RKO (cell line): ENCODE results near the gene CCDC134.

Source experiments
- DNase-seq: peaks from one replicate; pipeline ENCODE4 v3.0.0-alpha.2; 2016; ENCODE audit warnings: low spot score

Gene CCDC134

DNA sequence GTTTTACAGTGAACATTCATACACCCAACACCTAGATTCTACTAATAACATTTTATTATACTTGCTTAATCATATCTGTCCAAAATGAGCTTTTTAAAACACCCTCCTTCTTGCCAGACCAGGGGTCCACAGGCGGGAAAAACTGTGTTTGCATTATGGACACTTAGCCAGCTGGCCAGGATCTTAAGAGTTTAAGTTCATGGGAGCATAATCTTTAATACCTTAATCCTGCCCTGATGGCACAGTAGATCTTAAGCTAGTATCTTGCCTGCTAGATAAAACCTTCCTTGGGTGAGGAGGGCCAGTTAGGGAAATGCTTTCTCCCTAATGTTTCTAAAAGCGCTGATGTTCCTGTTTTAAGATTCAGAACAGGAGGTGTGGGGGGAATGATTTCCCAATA is 13.1 kb upstream of the CCDC134 start:
- no peak for DNase-seq

DNA sequence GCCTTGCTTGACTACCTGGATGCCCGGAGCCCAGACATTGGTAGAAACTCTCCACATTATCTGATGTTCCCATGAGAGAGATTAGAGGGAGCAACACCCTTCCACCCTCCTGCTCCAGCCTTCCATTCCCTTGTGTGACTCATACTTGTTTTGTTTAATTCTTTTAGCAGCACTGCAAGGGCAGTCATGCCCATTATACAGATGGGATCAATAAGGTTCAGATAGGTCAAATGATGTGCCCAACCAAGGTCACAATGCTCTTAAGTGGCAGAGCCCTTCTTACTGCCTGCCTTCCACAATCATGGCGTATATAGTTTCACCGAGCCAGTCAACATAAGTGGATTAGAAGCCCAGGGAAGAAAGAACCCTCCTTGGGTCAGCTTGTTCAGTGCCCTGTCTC is 6.6 kb upstream of the CCDC134 start:
- no peak for DNase-seq

DNA sequence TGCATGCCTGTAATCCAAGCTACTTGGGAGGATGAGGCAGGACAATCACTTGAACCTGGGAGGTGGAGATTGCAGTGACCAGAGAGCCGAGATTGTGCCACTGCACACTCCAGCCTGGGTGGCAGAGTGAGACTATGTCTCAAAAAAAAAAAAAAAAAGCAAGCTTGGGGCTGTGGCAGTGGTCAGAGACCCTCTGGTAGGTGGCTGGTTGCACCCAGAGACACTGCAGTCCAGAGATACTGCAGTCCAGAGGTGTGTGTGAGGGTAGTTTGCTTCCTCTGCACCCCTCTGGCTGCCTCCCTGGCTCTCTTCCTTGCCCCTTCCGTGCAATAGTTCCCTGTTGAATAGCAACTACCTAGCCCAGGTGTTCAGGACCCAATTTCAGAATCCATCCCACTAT is 1.7 kb upstream of the CCDC134 start:
- no peak for DNase-seq

DNA sequence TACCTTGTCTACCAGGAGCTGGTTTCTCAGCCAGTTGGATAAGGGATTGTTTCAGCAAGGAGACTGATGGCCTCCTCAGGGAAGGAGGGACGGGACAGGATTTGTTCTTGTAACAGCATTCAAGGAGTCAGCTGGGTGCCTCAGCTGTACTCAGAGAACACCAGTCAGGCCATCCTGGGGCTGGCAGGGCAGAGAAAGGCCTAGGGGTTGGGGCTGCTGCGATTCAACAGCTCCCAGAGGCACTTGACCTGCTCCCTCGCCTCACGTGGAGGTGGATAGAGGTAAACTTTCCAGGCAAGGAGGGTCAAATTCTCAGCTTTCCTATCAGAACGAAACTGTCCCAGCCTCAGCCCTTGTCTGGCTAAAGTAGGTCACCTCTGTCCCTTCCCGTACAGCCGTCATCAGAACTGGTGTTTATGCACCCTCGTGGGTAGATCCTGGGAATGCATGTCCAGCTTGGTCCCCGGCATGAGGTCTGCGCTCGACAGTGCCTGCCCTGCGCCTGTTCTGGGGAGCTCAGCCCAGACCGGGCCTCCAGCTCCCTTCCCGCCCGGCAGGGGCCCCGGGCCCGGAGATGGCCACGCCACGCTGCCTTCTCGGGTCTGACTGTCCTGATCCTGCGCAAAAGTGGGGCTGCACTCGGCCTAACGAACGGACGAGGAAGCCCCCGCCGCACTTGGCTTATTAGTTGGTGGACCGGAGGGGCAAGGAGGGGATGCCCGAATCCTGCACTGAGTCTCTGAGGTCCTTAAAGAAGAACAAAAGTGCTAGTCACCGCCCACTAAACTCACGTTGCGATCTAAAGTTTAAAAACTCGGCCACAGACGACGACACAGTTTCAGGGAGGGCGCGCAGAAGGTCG is 762 bp upstream of the CCDC134 start:
- DNase-seq, result no peak

DNA sequence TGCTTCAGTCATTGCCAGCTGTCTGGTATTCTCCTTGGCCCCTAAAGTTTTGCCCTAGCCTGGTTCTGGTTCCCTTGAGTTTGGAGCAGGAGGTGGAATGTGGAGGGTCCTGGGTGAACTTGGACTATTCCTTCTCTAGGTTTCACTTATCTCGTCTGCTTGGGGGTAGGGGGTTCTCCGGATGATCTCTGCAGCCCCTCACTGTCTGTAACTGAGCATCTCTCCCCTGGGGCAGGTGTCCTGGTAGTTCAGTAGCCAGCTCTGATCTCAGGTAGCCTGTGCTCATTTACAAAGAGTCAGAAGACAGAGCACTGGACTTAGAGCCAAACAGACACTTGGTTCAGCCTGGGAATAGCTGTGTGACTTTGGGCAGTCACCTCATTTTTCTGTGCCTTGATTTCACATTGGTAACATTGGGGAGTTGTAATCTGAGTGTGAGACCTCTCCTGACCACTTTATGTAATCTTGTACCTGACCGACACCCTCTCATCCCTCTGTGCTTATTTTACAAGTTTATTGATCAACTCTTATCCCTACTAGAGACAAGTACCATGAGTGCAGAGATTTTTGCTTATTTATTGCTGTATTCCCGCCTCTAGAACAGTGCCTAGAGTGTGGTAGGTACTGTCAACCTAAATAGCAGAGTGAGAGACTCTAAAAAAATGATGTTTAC is 804 bp downstream of the CCDC134 start:
- DNase-seq, result no peak

DNA sequence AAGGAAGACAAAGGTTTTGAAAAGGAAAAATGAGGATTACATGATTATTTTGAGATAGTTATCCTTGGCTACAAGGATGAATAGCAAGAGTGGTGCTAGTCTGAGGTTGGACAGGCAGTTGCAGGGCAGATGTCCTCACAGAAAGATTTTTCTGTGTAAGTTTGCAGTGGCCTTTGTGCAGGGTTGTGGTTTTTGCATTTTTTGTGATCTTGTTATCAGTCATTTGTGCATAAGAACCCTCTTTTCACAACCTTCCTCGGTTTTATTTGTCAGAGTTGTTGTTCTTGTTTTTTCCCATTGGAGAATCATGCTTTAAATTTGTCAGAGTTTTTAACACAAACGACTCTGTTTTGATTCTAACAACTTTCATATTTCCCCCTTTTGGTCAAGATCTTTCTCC is 1.4 kb downstream of the CCDC134 start:
- DNase-seq, result no peak

DNA sequence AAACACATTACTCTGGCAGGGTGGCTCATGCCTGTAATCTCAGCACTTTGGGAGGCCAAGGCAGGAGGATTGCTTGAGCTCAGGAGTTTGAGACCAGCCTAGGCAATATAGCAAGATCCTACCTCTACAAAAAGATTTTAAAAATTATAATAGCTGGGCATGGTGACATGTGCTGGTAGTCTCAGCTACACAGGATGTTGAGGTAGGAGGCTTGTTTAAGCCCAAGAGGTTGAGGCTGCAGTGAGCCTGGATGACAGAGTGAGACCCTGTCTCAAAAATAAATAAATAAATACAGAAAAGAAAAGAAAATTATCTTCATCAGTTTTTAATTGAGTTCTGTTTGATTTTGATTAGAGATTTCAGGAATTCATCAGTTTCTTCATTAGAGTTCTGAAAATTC is 5.2 kb downstream of the CCDC134 start:
- no peak for DNase-seq

DNA sequence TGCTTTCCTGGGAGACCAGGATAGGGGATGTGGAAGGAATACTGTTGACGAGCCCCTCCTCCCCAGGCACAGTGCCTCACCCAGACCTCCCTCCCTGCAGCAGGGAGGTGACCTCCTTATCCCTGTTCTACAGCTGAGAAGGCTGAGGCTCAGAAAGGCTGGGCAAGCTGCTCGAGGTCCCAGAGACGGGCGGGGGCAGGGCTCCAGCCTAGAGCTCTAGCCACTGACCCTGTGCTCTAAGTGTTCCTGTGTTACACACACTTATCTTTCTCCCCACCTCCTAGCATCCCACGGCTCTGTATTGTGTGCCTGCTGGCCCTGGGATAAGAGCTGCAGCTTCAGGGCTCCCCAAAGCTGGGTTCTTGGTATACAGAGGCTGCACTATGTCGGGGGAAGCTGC is 7.9 kb downstream of the CCDC134 start:
- no peak for DNase-seq

DNA sequence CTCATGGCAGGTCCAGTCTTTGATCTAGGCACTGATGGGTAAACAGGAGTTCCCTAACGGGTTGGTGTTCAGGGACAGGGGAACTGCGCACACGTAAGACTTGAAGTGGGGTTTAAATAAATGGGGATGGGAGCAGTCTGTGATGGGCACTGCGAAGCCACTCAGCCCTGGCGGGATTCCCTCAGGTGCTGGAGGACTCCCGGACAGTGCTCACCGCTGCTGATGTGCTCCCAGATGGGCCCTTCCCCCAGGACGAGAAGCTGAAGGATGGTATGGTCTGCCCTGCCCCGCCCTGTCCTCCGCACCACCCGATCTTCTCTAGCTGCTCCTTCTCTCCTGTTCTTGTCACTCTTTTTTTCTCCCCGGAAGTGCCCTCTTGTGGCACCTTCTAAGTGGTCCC is 9.5 kb downstream of the CCDC134 start:
- no peak for DNase-seq

DNA sequence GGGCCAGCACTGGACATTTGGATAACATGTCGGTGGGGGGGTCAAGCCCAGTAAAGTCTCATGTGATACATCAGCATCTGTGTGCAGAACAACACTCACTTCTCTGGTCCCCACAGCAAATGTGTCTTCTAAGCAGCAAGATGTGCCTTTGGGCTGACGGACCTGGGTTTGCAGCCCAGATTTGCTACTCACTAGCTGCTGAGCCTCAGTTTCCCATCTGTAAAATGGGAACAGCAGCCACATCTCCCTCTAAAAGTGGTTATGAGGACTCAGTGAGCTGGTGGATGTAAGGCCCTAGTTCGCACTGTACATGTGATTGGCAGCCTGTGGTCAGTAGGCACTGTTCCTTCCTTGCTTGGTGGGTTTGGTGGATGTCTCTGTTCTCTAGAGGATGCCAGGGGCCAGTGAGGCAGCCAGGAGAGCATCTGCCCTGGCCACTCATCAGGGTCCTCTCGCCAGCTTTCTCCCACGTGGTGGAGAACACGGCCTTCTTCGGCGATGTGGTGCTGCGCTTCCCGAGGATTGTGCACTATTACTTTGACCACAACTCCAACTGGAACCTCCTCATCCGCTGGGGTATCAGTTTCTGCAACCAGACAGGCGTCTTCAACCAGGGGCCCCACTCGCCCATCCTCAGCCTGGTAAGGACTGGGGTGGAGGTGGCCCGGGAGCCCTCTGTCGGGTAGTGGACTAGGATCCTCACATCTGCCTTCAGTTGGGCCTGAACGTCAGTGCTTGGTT is 12.5 kb downstream of the CCDC134 start:
- DNase-seq, result no peak

DNA sequence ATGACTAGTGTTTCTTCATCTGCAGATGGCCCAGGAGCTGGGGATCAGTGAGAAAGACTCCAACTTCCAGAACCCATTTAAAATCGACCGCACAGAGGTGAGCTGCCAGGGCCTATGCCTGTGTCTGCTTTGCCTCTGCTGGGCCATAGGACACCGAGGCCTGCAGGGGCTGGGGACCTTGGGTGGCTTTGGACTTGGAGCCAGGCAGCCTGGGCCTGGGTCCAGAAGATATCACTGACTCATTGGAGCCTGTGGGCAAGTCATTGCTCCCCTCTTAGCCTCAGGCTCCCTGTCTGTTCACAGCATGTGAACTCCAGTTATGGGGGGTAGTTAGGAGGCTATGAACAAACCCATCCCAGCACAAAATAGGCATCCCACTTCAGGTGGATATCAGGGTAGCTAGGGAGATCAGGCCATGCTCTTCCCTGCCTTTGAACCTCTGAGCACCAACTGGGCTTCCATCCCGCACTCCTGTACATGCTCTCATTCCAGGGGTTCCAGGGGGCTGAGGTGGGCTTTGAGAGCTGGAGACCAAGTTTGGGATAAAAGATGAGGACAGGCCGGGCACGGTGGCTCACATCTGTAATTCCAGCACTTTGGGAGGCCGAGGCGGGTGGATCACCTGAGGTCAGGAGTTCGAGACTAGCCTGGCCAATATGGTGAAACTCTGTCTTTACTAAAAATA is 13.4 kb downstream of the CCDC134 start:
- DNase-seq, result no peak

DNA sequence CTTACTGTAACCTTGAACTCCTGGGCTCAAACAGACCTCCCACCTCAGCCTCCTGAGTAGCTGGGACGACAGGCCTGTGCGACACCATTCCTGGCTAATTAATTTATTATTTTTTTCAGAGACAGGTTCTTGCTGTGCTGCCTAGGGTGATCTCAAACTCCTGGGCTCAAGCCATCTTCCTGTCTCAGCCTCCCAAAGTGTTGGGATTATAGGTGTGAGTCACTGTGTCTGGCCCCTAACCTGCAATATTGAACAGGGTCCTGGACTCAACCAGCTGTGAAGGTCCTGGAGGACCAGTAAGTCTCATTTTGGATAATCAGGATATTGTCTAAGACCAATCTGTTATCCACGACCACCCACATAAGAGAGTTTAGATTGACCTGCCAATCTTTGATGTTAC is 15.2 kb downstream of the CCDC134 start:
- no peak for DNase-seq

DNA sequence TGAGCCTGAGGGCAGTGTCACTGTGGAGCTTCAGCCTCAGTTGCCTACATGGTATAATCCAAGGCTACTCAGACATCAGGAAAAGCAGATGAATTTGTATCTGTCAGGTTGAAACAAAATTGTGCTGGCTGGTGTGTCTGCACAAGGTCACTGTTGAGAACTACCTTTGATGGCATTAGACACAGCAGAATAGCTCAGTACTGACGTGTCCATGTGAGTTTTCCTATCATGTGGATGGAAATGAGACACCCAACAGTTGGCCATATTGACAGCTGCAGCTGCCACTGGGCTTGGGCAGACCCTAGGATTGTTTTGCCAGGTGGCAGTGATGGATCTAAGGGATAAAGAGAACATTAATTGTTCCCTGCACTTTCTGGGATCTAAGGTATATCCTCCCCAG is 15.8 kb downstream of the CCDC134 start:
- no peak for DNase-seq

DNA sequence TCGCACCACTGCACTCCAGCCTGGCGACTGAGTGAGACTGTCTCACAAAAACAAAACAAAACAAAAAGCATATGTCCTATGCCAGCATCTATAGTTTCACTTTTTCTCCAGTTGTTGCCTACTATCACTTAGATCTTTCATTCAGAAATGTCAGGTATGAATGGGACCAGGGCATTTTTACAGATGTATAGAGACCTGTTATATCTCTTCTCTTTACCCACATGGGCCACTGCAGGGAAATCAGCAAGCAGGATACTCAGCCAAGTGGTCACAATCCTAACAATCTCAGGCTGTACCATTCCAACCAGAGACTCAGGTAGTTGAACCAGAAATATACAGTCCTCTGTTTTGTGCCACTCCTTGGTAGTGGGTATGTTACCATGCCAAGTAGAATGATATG is 16.4 kb downstream of the CCDC134 start:
- DNase-seq, result no peak

DNA sequence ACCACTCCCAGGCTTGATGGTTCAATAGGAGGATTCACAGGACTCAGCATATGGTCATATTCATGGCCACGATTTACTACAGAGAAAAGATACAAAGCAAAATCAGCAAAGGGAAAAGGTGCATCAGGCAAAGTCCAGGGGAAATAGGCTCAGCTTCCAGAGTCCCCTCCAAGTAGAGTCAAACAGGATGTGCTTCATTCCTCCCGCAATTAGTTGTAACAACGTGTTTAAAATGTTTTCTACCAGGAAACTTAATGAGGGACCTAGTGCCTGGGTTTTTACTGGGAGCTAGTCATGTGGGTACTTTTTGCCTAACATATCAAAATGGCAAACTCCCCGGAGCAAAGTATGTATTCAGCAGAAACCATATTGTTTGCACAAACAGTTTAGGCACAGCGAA is 17.5 kb downstream of the CCDC134 start:
- DNase-seq, result no peak

DNA sequence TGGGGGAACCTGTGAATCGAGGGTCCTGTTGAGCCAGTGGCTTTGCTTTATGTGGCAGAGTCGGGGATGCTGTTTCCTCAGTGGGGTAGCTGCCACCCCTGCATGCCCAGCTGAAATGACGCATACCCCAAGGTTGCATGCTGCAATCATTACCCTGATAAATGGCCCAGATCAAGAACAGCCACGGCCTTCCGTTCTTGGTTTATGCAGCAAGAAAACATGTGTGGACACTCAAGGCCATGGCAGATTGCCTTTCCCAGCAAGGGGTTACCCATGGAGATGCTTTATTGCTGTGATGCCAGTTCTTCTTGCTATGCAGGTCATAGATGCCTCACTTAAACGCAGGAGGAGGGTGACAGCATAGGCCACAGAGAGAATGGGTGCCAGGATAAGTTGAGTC is 18.1 kb downstream of the CCDC134 start:
- no peak for DNase-seq

DNA sequence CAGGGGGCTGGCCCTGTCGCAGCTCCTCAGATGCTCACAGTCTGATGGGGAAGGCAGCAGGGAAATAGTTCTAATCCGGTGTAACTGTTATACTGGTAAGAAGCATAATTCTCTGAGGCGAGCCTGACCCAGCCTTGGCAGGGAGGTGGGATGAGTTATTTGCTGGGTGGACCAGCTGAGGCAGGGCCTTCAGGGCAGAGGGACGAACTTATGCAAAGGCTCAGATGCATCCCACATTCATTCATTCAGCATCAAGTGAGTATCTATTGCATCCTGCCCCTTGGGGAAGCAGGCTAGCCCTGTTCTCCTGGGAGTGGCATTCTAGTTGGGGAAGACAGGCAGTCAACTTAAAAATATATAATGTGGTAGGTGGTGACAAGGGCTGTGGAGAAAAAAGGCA is 18.8 kb downstream of the CCDC134 start:
- DNase-seq, result no peak

DNA sequence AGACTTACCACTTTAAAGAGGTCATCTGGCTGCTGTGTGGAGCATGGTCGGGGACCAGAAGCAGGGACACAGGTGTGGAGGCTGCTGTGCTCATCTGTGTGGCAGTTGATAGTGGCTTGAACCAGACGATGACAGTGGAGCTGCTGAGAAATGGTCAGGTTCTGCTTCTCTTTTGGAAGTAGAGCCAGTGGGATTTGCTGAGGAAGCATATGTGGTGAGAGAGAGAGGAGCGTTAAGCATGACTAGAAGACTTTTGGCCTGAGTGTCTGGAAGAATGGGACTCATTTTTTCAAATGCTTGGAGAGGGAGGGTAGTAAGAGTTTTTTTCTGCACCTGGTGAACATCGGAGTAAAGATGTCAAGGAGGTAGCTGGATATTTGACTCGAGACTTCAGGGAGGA is 20.0 kb downstream of the CCDC134 start:
- DNase-seq, result no peak

DNA sequence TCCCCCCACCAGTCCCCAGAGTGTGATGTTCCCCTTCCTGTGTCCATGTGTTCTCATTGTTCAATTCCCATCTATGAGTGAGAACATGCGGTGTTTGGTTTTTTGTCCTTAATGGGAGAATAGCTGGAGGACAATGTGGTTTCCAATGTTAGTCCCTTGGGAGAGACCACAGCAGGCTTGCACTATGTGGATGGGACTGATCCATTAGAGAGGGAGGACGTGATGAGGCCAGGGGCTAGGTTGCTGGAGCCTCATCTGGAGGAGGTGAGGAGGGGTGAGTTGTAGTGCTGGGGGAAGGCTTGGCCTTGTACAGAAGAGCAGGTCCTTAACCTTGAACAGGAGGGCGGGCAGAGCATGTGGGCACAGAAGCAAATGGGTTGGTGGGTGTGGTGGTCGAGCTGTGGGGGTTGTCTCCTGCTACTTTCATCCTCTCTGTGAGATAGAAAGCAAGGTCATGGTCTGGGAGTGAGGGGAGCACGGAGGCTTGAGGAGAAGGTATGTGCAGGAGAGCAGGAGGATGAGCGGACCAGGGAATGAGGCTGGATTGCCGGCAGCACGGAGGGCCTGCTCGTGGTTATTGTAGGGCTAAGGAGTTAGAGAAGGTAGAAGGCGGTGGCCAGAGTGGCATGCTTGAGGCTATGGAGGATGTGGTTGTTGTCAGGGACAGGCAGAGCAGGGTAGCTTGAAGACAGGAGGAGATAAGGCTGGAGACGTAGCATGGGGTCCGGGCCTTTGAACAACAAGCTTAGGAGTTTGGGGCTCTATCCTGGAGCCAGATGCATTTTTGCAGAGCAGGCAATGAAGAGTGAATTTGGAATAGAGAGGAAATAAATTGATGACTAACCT is 21.2 kb downstream of the CCDC134 start:
- DNase-seq, result no peak

DNA sequence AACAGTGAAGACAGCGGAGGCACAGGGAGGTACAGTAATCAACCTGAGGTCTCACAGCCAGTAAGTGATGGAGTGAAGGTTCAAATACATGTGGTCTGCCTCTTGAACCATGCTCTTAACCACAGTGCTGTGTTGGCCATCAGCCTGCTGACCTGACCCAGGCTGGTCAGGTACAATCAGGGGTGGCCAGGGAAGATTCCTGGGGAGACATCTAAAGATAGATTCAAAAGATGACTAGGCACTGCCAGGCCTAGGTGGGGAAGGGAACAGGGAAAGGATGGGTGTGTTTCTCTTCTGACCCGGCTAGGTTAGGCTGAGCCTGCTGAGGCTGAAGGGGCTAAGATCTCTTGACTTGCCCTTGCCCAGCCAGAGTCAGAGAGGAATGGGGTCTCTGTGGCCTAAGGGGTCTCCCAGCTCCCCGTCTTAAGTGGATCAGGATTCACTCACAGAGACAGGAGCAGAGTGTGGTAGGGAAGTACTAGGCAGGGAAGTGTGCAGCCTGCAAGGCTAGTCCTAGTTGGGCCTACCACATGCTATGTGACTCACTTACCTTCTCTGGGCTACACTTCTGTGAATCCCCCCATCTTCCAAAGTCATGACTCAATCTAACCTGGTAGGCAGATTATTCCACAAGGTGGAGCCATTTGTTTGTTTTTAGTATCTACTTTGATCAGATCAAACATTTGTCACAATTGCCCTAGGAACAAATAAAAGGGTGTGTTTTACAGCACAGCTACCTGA is 22.0 kb downstream of the CCDC134 start:
- peak; percentile 72 for DNase-seq

DNA sequence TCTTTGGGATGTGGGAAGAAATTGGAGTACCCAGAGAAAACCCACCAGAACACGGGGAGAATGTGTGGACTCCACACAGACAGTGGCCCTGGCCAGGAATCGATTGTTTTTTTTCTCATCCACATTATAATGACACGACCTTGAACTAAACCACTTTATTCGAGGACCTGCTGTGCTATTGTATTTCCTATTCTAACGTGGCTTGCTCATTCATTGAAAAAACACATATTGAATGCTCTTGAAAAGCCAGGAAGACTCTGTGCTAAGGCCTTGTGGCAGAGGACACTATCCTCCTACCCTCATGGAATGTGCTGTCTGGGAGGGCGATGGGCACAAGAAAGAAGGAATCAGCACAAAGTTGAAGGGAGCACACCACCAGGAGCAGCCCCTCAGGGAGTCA is 23.3 kb downstream of the CCDC134 start:
- DNase-seq, result no peak
